WTC11 (cell line): ENCODE measurements around the gene PMEPA1. TPM values are rescaled to one million over a fixed set of nuclear protein-coding genes. Genes with fewer than 3 reads are reported as not detected.

ENCODE experiments used
- ATAC-seq: fragments of 200-7000 bp; cut with Tn5 transposase; 2 replicates; pipeline ENCODE4 v1.10.0; 2021; ENCODE audit warnings: mild to moderate bottlenecking, moderate library complexity
- CTCF ChIA-PET: fragments of 300-600 bp; sonication (Branson Sonifier 250); formaldehyde crosslinking; loops from one replicate; lab custom pipeline; 2021; ENCODE audit warnings: antibody characterized with exemption; lab: Charles Lee
- POLR2A ChIA-PET: fragments of 350-600 bp; sonication (Branson Sonifier 250); formaldehyde crosslinking; loops from one replicate; lab custom pipeline; 2021; ENCODE audit warnings: antibody characterized with exemption; lab: Charles Lee
- DNase-seq: peaks from one replicate; pipeline ENCODE4 v3.0.0; 2021; ENCODE audit warnings: low spot score
- H3K27ac Mint-ChIP-seq: 2 replicates; pipeline ENCODE4 v1.8.0; 2021; ENCODE audit warnings: mixed read lengths
- H3K27me3 Mint-ChIP-seq: 2 replicates; pipeline ENCODE4 v1.8.0; 2021; ENCODE audit warnings: low read depth, mild to moderate bottlenecking, moderate library complexity, mixed read lengths
- H3K36me3 Mint-ChIP-seq: 2 replicates; pipeline ENCODE4 v1.8.0; 2021; ENCODE audit warnings: mixed read lengths
- H3K4me1 Mint-ChIP-seq: 2 replicates; pipeline ENCODE4 v1.8.0; 2022; ENCODE audit warnings: mixed read lengths
- H3K4me3 Mint-ChIP-seq: 2 replicates; pipeline ENCODE4 v1.8.0; 2021; ENCODE audit warnings: mild to moderate bottlenecking, moderate library complexity, mixed read lengths
- H3K9me3 Mint-ChIP-seq: 2 replicates; pipeline ENCODE4 v1.8.0; 2021; ENCODE audit warnings: mixed read lengths
- AR ChIP-seq: fragments of 250-450 bp; sonication (Bioruptor Pico); IDR thresholded peaks from 2 replicates; pipeline ENCODE4 v1.9.0; 2021; ENCODE audit warnings: mild to moderate bottlenecking
- CBFB ChIP-seq: sonication (generic); formaldehyde crosslinking; IDR thresholded peaks from 2 replicates; pipeline ENCODE4 v1.8.1; 2022; ENCODE audit warnings: mild to moderate bottlenecking, low read depth, missing genetic modification reagents
- FOXK1 ChIP-seq: sonication (generic); formaldehyde crosslinking; IDR thresholded peaks from 2 replicates; pipeline ENCODE4 v1.8.0; 2022; ENCODE audit warnings: mild to moderate bottlenecking, moderate library complexity, missing genetic modification reagents
- FOXP1 ChIP-seq: sonication (generic); formaldehyde crosslinking; IDR thresholded peaks from 2 replicates; pipeline ENCODE4 v1.8.0; 2022; ENCODE audit warnings: missing genetic modification reagents, mild to moderate bottlenecking, moderate library complexity, borderline replicate concordance
- MAX ChIP-seq: sonication (generic); formaldehyde crosslinking; IDR thresholded peaks from 2 replicates; pipeline ENCODE4 v1.8.0; 2022; ENCODE audit warnings: mild to moderate bottlenecking, missing genetic modification reagents
- NFYB ChIP-seq: sonication (generic); formaldehyde crosslinking; conservative IDR thresholded peaks from 2 replicates; pipeline ENCODE4 v1.8.0; 2022; ENCODE audit warnings: low read depth, missing genetic modification reagents
- SMAD3 ChIP-seq: sonication (generic); formaldehyde crosslinking; IDR thresholded peaks from 2 replicates; pipeline ENCODE4 v1.8.0; 2022; ENCODE audit warnings: missing genetic modification reagents, mild to moderate bottlenecking, borderline replicate concordance
- TCF7 ChIP-seq: sonication (generic); formaldehyde crosslinking; IDR thresholded peaks from 2 replicates; pipeline ENCODE4 v1.8.0; 2022; ENCODE audit warnings: mild to moderate bottlenecking, low read depth, missing genetic modification reagents, moderate library complexity
- ZNF263 ChIP-seq: sonication (generic); formaldehyde crosslinking; IDR thresholded peaks from 2 replicates; pipeline ENCODE4 v1.8.1; 2022; ENCODE audit warnings: low read depth, mild to moderate bottlenecking, moderate library complexity, missing genetic modification reagents
- total RNA-seq: library from RNA; stranded (reverse); gene quantifications from 3 replicates; pipeline ENCODE4 v1.2.3, GENCODE V29; 2021
- TF ChIP-seq, protein P1 (sequence below): sonication (generic); formaldehyde crosslinking; IDR thresholded peaks from 2 replicates; pipeline ENCODE4 v1.8.0; 2022; ENCODE audit warnings: missing genetic modification reagents
- TF ChIP-seq, protein P2 (sequence below): fragments of 250-450 bp; sonication (Bioruptor Pico); IDR thresholded peaks from 2 replicates; pipeline ENCODE4 v1.8.0; 2021; ENCODE audit warnings: mild to moderate bottlenecking
- TF ChIP-seq, protein P3 (sequence below): sonication (generic); formaldehyde crosslinking; IDR thresholded peaks from 2 replicates; pipeline ENCODE4 v1.8.0; 2023; ENCODE audit warnings: missing genetic modification reagents

Gene PMEPA1
- total RNA-seq, 1 experiment from 2014 or later = 40.6 TPM

DNA sequence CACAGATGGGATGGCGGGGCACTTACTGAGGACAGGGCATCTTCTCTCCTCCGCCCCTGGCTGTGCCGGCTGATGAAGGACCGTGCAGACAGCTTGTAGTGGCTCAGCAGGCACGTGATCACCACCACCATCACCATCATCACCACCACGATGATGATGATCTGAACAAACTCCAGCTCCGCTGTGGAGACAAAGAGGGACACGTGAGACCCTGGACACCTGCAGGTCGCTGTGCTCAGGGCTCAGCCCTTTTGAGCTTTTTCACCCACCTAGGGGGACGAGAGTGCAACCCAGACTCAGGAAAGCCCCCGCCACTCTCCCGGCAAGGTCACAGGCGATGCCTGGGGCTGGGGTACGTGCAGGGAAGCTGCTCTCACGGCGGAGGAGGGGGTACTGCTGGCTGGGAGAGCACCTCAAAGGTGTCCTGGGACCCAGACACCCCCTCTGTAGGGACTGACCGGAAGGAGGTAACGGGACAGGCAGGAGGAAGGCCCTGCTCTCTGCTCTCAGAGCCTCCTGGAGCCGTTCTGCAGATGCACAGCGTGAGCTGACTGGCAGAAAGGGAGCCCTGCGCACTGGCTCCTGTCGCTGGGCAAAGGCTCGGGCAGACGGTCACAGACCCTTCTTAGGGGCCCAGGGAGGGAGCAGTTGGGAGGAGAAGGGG is 50.2 kb downstream of the PMEPA1 start:
- peaks cover 31% of the 10 kb centered on the region for H3K4me1 Mint-ChIP-seq

GRCh38 chr20:57658833-57659516 is 50.8 kb downstream of the PMEPA1 start:
- POLR2A ChIA-PET = no interaction called here
- ATAC-seq (no peak), DNase-seq (peak; percentile 9)
- H3K9me3 Mint-ChIP-seq = no peaks in the 10 kb centered on the region
- peak overlapping the region; percentile 49; the same call in 1 of the 2 replicates for H3K27ac Mint-ChIP-seq
- peaks cover 35% of the 10 kb centered on the region for H3K4me1 Mint-ChIP-seq
- no peaks in the 10 kb centered on the region for H3K27me3 Mint-ChIP-seq
- H3K4me3 Mint-ChIP-seq = no peak overlapping the region
- CTCF ChIA-PET = interaction anchor here (1.3 to 1.5 kb wide), 2 partner anchors 35 to 36 kb away, joined by 5 read pairs; no protein-coding TSS in a partner anchor
- peaks cover 23% of the 10 kb centered on the region; the same call in 1 of the 2 replicates for H3K36me3 Mint-ChIP-seq
- TF ChIP-seq CBFB (CRISPR knock-in tag) = no peak
- TF ChIP-seq, protein P1, sequence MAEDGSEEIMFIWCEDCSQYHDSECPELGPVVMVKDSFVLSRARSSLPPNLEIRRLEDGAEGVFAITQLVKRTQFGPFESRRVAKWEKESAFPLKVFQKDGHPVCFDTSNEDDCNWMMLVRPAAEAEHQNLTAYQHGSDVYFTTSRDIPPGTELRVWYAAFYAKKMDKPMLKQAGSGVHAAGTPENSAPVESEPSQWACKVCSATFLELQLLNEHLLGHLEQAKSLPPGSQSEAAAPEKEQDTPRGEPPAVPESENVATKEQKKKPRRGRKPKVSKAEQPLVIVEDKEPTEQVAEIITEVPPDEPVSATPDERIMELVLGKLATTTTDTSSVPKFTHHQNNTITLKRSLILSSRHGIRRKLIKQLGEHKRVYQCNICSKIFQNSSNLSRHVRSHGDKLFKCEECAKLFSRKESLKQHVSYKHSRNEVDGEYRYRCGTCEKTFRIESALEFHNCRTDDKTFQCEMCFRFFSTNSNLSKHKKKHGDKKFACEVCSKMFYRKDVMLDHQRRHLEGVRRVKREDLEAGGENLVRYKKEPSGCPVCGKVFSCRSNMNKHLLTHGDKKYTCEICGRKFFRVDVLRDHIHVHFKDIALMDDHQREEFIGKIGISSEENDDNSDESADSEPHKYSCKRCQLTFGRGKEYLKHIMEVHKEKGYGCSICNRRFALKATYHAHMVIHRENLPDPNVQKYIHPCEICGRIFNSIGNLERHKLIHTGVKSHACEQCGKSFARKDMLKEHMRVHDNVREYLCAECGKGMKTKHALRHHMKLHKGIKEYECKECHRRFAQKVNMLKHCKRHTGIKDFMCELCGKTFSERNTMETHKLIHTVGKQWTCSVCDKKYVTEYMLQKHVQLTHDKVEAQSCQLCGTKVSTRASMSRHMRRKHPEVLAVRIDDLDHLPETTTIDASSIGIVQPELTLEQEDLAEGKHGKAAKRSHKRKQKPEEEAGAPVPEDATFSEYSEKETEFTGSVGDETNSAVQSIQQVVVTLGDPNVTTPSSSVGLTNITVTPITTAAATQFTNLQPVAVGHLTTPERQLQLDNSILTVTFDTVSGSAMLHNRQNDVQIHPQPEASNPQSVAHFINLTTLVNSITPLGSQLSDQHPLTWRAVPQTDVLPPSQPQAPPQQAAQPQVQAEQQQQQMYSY (CRISPR knock-in tag) = no peak
- TF ChIP-seq, protein P2, sequence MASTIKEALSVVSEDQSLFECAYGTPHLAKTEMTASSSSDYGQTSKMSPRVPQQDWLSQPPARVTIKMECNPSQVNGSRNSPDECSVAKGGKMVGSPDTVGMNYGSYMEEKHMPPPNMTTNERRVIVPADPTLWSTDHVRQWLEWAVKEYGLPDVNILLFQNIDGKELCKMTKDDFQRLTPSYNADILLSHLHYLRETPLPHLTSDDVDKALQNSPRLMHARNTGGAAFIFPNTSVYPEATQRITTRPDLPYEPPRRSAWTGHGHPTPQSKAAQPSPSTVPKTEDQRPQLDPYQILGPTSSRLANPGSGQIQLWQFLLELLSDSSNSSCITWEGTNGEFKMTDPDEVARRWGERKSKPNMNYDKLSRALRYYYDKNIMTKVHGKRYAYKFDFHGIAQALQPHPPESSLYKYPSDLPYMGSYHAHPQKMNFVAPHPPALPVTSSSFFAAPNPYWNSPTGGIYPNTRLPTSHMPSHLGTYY = no peak
- TF ChIP-seq SMAD3 (CRISPR knock-in tag) = no peak
- TF ChIP-seq, protein P3, sequence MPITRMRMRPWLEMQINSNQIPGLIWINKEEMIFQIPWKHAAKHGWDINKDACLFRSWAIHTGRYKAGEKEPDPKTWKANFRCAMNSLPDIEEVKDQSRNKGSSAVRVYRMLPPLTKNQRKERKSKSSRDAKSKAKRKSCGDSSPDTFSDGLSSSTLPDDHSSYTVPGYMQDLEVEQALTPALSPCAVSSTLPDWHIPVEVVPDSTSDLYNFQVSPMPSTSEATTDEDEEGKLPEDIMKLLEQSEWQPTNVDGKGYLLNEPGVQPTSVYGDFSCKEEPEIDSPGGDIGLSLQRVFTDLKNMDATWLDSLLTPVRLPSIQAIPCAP (CRISPR knock-in tag) = no peak
- no peak for TF ChIP-seq MAX (CRISPR knock-in tag)
- TF ChIP-seq NFYB = no peak
- no peak for TF ChIP-seq ZNF263 (CRISPR knock-in tag)
- no peak for TF ChIP-seq TCF7 (CRISPR knock-in tag)
- no peak for TF ChIP-seq AR (CRISPR knock-in tag)
- TF ChIP-seq FOXP1 = no peak
- no peak for TF ChIP-seq FOXK1

More for the DNA sequence above, 50.2 kb downstream of the PMEPA1 start:
- no peak for ATAC-seq
- peak; percentile 8 for DNase-seq
- Mint-ChIP-seq H3K9me3 (no peaks in the 10 kb centered on the region), H3K27me3 (no peaks in the 10 kb centered on the region), H3K4me3 (no peak overlapping the region), H3K36me3 (peaks cover 23% of the 10 kb centered on the region; the same call in 1 of the 2 replicates), H3K27ac (peak overlapping the region; percentile 60; the same call in 1 of the 2 replicates)
- ChIA-PET CTCF (interaction anchor here (1.3 to 1.5 kb wide), 2 partner anchors 34 to 37 kb away, joined by 5 read pairs; no protein-coding TSS in a partner anchor), POLR2A (no interaction called here)
- no peak for TF ChIP-seq ZNF263 (CRISPR knock-in tag)
